Activated naive CD4-positive, alpha-beta T cell treated with anti-CD3 and anti-CD28 coated beads, Interleukin-2, amount 10 ng/mL, durations not matched to agents 7 days and 5 days (primary cell): ENCODE data around the gene HSPD1.

ENCODE experiments used
- CTCF ChIA-PET: fragments of 350-600 bp; sonication (Branson Sonifier 250); formaldehyde crosslinking; loops from one replicate; lab custom pipeline; 2021; ENCODE audit warnings: antibody characterized with exemption; lab: Charles Lee
- DNase-seq: peaks from one replicate; pipeline ENCODE4 v3.0.0-alpha.2; 2020
- H3K27ac Mint-ChIP-seq: one replicate; pipeline ENCODE4 v1.8.0; 2021; ENCODE audit warnings: mild to moderate bottlenecking, moderate library complexity, mixed read lengths
- H3K27me3 Mint-ChIP-seq: one replicate; pipeline ENCODE4 v1.8.0; 2021; ENCODE audit warnings: mild to moderate bottlenecking, mixed read lengths
- H3K36me3 Mint-ChIP-seq: one replicate; pipeline ENCODE4 v1.8.0; 2021; ENCODE audit warnings: mixed read lengths
- H3K4me1 Mint-ChIP-seq: one replicate; pipeline ENCODE4 v1.8.0; 2021; ENCODE audit warnings: mixed read lengths
- H3K4me3 Mint-ChIP-seq: one replicate; pipeline ENCODE4 v1.8.0; 2021; ENCODE audit warnings: mild to moderate bottlenecking, moderate library complexity, mixed read lengths
- H3K9me3 Mint-ChIP-seq: one replicate; pipeline ENCODE4 v1.8.0; 2021; ENCODE audit warnings: mixed read lengths

The HSPD1 gene

DNA sequence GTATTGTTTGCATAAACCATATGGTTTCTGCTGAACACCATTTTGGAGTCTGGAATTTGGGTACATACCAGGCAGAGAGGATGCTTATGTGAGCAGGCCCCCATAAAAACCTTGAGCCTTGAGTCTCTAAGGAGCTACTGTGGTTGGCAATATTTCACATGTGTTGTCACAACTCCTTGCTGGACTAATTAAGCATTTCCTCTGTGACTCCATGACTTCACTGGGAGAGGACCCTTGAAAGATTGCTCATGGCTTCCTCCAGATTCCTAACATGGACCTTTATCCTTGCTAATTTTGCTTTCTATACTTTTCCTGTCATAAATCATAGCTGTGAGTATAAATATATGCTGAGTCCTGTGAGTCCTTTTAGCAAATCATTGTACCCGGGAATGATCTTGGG lies 53.9 kb downstream of the HSPD1 start:
- no peak for DNase-seq
- Mint-ChIP-seq H3K27ac (no peak overlapping the region), H3K4me1 (peaks cover 2% of the 10 kb centered on the region), H3K27me3 (peaks cover 33% of the 10 kb centered on the region), H3K4me3 (no peak overlapping the region), H3K9me3 (no peaks in the 10 kb centered on the region), H3K36me3 (no peaks in the 10 kb centered on the region)
- CTCF ChIA-PET, result interaction anchor here (0.7 kb wide), 1 partner anchor 8 kb away, joined by 3 read pairs; no protein-coding TSS in a partner anchor

- peaks cover 2% of the 10 kb centered on the region for H3K4me1 Mint-ChIP-seq
- peaks cover 37% of the 10 kb centered on the region for H3K27me3 Mint-ChIP-seq
- no peak overlapping the region for H3K4me3 Mint-ChIP-seq
- no peak overlapping the region for H3K27ac Mint-ChIP-seq
- CTCF ChIA-PET, result no interaction called here
- no peak for DNase-seq
- no peaks in the 10 kb centered on the region for H3K36me3 Mint-ChIP-seq
- H3K9me3 Mint-ChIP-seq, result no peaks in the 10 kb centered on the region
Observed at GRCh38 chr2:197442857-197443256, 56.8 kb downstream of the HSPD1 start.

DNA sequence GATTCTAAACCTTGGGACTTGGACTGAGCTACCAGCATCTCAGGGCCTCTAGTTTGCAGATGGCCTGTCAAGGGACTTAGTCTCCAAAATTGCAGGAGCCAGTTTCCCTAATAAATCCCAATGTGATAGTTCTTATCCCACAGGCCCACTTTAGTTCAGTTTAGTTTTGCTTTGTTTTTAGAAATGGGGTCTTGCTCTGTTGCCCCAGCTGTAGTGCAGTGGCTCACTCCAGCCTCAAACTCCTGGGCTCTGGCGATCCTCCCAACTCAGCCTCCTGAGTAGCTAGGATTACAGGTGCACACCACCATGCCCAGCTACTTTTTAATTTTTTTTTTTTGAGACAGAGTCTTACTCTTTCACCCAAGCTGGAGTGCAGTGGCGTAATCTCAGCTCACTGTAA lies 62.3 kb downstream of the HSPD1 start:
- Mint-ChIP-seq H3K9me3 (no peaks in the 10 kb centered on the region), H3K36me3 (peaks cover 9% of the 10 kb centered on the region), H3K4me1 (peaks cover 26% of the 10 kb centered on the region), H3K27ac (peak overlapping the region; percentile 45), H3K4me3 (no peak overlapping the region), H3K27me3 (peaks cover 13% of the 10 kb centered on the region)
- DNase-seq, result no peak
- CTCF ChIA-PET, result interaction anchor here (0.6 to 1.2 kb wide), 3 partner anchors 9 to 63 kb away, joined by 3 to 4 read pairs (median 3); partner anchors contain the start of gene COQ10B
